ENCODE results near the gene TOM1L1.

The TOM1L1 gene

DNA sequence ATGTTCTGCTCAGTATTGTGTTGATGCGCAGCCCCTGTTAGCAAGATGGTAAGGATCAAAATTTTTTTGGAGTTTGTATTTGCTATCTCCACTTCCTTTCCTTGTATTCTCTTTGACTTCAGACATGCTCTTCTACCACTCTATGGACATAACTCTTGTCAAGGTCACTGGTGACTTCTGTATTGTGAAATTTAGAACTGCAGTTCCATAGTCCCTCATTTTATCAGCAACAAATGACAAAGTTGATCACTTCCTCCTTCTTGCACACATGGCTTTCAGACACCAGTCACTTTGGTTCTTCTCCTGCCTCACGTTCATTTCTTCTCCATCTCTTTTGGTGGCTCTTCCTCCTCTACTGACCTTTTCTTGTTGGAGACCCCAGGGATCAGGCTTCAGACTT, 46.7 kb downstream of the TOM1L1 start:
- DNase-seq (ENCODE audit: low read depth in 2 of 2): no peak

GRCh38 chr17:54948380-54948779, 47.7 kb downstream of the TOM1L1 start:
- no peak for DNase-seq (ENCODE audit: low read depth in 2 of 2)

- no peak for DNase-seq (ENCODE audit: low read depth in 2 of 2)
These were observed 49.5 kb downstream of the TOM1L1 start for GRCh38 chr17:54950116-54950515.

- DNase-seq (ENCODE audit: low read depth in 2 of 2): no peak
These were observed 50.6 kb downstream of the TOM1L1 start for GRCh38 chr17:54951286-54951685.

GRCh38 chr17:54956791-54957190, 56.1 kb downstream of the TOM1L1 start:
- no peak for DNase-seq (ENCODE audit: low read depth in 2 of 2)

DNA sequence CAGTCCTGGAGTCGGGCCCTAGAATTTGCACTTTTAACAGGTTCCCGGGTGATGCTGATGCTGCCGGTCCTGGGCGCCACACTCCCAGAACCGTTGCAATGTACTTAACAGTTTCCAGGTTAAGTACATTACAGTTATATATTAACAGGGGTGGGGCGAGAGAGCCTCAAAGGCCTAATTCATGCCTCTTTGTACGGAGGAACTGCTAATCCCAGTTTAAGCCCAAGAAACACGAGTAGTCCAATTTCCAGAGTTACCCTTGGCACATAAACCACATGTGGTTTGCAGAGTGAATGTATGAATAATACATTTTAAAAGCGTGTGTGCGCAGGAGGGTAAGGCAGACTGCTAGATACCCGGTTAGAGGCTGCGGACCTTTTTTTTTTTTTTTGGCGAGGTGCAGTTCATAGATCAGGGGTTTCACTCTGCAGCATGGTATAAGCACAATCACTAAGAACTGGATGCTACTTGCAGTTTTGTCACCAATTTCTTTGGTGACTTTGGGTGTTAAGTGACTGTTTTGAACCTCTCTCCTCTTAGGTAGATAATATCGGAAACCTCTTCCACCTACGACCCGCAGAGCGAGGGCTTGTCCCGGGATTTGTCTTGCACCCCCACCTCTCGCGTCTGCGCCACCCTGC, 67.1 kb downstream of the TOM1L1 start:
- no peak for DNase-seq (ENCODE audit: low read depth in 2 of 2)

DNA sequence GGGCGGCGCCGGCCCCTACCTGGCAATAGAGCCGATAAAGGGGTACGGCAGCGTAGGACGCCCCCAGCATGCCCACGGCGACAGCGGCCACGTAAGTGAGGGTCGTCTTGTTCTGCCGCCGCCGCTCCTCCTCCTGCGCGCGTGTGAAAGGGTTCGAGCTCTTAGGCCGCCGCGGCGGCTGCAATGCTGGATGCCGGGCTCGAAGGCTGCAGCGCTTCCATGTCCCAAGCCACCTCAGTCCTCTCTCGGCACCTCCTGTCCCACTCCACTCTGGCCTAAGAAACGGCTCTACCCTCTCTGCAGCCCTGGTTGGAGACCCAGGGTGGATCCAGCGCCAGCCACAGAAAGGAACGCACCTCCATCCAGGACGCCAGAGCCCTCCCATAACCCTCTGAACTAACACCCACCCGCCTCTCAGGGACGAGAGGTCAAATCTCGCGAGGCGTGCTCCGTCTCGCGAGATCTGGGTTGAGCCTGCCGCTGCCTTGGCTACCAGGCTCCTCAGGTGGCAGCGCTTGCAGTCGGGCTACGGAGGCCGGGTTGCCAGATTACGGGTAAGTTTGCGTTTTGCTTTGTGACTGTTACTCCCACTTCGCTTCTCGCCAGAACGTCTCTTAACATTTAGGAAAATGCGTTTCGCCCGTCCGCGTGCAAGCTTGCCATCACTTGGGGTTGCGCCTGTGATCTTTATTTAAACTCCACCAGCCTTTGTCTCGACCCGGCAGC, 67.8 kb downstream of the TOM1L1 start, which contains the start of the genes COX11 and STXBP4:
TSS of gene COX11 (minus strand) at position 393 of the 726 bp plus-strand sequence. CDS start at position 385, 8 bp downstream.
TSS of gene STXBP4 (plus strand) at position 504 of the 726 bp plus-strand sequence. CDS start 17,455 bp downstream, outside the sequence.
- DNase-seq (ENCODE audit: low read depth in 2 of 2): peak; percentile 87 to 88

DNA sequence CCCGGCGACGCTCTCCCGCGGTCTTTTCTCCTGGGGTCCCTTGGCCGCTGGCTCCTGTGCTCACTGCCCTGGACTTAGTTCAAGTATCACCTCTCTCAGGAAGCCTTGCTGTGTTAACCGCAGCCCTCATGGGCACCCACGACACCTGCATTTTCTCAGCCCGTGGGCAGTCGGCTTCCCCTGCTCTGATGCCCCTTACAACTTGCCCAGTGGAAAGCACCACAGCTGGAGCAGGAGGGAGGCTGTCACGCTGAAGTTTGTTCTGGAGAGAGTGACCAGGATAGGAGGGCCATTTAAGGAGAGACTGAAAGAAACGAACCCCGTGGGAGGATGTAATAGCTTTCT, 68.3 kb downstream of the TOM1L1 start:
- DNase-seq (ENCODE audit: low read depth in 2 of 2): peak in 1 of 2 donors; percentile 14

DNA sequence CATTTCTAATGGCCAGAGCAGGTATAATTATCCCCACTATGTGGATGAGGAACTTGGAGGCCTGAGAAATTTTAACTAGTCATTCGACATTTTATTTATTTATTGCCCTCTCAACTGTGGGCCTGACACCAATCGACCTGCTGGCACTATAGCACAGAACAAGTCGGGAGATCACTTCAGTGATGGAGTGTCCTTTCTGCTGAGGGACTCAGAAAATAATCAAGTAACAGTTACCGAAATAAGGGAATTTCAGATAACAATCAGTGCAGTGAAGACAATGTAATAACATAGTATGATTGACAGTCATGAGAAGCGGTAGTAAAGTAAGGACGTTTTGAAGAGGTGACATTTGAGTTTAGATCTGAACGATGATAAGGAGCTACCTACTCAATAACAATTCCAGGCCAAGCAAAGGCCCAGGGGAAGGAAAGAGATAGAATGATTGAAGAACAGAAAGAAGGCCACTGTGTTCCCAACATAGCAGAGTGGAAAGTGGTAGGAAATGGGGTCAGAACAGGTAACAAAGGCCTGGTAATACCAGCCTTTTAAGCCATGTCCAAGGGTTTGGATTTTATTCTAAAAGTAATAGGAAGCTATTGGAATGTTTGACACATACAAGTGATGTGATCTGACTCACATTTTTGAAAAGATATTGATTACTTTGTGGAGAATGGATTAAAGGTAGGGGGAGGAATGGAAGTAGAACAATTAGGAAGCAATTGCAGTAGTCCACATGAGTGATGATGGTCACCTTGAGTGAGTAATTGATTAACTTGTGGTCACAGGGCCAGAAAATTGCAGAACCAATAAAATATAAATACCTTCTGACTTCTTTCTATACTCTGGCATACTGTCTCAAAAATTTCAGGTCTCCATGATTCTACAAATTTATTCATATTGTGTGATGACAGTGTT, 69.3 kb downstream of the TOM1L1 start:
- DNase-seq (ENCODE audit: low read depth in 2 of 2): no peak

- DNase-seq (ENCODE audit: low read depth in 2 of 2): no peak
These were observed 70.5 kb downstream of the TOM1L1 start for GRCh38 chr17:54971147-54971546.

- no peak for DNase-seq (ENCODE audit: low read depth in 2 of 2)
These were observed 71.2 kb downstream of the TOM1L1 start for GRCh38 chr17:54971901-54972300.

DNA sequence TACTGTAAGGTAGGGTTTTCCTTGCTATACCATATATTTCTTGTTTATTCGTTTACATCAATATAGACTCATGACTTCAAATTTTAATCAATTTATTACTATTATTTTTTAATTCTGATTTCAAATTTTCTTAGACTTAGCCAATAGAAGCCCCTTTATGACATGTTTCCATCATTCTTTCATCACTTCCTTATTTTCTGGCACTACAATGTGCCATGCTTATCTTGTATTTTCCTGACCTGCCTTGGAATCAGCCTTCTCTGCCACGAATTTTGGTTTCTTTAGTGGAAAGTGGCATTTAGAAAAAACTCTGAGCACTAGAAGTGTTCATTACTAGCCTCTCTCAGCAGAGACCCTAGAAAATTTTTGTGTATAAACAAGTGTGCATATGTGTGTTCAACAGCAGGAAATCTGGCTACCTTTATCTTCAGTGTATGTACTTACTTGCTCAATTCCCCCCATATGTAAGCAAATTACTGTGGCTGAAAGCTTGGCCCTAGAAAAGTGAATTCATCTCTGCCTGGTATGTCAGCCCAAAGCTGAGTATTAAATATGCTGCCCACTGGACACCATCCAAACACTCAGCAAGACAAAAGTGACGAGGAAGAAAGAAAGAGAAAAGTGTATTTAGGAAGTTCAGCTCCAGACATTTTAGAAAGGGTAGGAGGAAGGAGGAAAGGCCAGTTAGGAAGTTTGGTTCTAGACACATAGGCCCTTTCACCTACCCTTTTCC, 71.9 kb downstream of the TOM1L1 start:
- DNase-seq (ENCODE audit: low read depth in 2 of 2): no peak

DNA sequence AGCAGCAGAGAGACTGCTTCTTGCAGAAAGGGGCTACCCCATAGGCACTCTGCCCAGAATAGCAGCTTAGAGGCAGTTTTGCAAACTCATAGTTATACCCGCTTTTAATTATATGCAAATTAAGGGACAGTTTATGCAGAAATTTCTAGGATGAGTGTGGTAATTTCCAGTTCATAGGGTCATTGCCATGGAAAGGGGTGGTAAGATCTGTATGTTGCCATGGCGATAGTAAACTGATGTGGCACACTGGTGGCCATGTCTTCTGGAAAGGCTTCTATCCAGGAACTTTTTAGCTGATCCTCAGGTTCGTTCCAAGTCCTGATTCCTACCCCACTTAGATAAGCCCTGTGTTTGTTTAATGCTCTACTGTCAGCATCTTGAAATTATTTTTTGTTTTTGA, 74.1 kb downstream of the TOM1L1 start:
- DNase-seq (ENCODE audit: low read depth in 2 of 2): no peak

DNA sequence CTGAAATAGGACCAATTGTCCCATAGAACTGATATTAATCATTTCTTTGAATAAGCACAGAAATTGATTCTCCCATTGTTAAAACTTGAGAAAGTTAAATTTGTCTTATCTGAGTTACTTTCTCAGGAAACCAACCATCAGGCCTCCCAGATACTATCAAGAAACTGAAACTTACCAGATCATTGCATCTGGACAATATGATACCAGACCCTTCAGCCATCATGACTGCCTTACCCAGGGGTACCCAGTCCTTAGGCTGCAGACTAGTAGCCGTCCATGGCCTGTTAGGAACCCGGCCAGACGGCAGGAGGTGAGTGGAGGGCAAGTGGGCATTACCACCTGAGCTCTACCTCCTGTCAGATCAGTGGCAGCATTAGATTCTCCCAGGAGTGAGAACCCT, 75.7 kb downstream of the TOM1L1 start:
- no peak for DNase-seq (ENCODE audit: low read depth in 2 of 2)

DNA sequence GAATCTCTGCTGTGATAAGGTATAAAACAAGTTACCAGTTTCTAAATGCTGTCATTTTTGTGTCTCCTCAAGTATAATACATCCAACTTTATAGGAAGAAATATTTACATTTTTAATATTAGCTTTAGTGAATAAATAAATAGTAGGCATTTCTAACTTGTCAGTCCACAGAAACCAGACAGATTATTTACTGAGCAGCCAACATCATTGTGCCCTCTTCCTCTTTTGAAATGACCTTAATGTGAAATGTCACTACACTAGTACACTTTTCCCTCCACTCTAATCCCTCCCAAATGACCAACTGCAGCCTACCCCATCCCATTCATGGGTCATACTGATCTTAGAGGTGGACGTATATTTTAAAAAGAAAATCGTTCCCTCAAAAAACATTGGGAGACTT, 77.1 kb downstream of the TOM1L1 start:
- no peak for DNase-seq (ENCODE audit: low read depth in 2 of 2)

DNA sequence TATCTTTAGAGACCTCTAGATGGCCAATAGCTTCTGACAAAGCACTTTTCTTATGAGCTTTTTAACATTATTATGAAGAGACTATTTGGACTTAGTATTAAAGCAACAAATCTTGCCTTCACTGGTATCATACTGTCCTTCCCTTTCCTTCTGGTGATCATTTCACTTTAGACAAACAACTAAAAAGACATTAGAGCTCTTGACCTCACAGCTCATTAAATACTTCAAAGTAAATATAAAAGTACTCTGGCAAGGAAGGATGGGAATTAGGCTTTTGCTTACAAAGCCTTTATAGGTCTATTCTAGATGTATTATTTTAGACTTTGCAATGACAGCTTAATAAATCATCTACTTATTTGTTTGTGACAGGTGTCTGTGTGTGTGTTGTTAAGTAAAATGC, 79.0 kb downstream of the TOM1L1 start:
- DNase-seq (ENCODE audit: low read depth in 2 of 2): no peak

DNA sequence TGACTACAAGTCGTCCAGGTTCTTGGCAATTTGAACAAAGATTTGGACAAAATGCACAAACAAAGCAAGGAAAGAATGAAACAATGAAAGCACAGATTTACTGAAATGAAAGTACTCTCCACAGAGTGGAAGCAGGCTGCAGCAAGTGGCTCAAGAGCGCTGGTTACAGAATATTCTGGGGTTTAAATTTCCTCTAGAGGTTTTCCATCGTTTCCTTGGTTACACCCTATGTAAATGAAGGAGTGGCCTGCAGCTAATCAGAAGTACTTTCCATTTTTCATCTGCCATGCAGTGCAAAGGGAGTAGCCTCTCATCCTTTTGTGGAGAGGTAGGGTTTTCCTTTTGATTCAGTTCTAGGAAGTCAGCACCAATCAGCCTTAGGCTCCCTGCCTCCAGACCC, 79.7 kb downstream of the TOM1L1 start:
- DNase-seq (ENCODE audit: low read depth in 2 of 2): no peak

DNA sequence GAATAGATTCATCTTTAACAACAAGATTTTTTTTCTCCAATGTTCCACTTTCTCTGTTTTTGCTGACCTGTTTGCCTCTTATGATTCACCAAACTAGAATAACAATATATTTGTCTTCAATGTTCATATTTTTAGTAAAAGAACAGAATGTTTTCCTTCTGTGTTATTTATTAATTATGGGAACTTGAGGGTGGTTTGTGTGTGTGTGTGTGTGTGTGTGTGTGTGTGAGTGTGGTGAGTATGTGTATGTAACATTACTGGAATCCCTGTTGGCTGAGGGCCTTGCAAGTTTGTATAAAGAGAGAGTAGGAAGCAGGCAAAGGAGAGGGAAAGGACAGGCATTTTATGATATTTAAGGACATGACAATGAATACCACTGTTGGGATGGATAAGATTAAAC, 81.7 kb downstream of the TOM1L1 start:
- DNase-seq (ENCODE audit: low read depth in 2 of 2): no peak

GRCh38 chr17:54983260-54983659, 82.6 kb downstream of the TOM1L1 start:
- no peak for DNase-seq (ENCODE audit: low read depth in 2 of 2)

GRCh38 chr17:54985476-54985875, 84.8 kb downstream of the TOM1L1 start:
- no peak for DNase-seq (ENCODE audit: low read depth in 2 of 2)

GRCh38 chr17:54990118-54990517, 89.5 kb downstream of the TOM1L1 start:
- no peak for DNase-seq (ENCODE audit: low read depth in 2 of 2)

DNA sequence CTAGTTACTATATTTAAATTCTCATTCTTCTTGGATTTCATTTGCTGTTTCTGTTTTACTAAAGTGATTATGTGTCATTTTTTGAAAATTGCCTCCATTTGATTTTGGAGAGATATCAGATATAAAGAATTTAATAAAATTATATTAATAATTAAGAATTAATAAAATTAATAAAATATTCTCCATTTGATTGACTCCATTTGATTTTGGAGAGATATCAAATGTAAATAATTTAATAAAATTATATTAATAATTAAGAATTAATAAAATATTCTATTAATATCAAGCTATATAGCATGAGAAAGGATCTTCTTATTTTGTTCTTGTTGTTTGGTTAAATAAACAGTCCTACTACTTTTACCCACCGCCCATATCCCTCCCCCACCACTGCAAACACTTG, 90.9 kb downstream of the TOM1L1 start:
- DNase-seq (ENCODE audit: low read depth in 2 of 2): no peak
